ENCODE data around the gene SYT13.

DNA sequence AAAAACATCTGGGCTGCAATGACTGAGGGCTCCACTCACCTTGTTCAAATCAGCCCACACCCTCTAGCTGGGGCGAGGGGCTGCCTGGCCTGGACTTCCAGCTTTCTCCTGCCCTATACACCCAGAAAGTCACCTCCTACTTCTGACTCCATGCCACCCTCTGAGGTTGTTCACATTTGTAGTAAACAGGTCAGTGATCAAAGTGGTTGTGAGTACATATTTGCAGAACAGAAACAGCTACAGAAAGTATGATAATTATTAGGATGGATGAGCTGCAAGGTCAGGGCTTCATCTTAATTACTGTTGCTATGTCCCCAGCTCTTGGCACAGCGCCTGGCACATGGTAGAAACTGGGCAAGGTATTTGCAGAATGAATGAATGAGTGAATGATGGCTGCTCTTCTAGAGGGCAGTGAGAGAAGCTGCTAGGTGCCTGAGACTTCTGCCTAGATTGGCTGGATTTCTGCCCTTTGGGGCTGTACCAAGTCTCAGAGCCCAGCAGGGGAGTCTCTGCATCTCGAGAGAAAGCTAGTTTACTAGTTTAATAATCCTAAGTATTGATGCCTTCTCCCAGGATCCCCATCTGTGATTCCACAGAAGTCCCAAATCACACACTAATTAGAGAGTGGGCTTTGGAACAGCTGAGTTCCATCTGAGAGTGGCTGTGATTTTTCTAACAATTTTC lies 36.0 kb downstream of the SYT13 start:
- TF ChIP-seq, protein P1, sequence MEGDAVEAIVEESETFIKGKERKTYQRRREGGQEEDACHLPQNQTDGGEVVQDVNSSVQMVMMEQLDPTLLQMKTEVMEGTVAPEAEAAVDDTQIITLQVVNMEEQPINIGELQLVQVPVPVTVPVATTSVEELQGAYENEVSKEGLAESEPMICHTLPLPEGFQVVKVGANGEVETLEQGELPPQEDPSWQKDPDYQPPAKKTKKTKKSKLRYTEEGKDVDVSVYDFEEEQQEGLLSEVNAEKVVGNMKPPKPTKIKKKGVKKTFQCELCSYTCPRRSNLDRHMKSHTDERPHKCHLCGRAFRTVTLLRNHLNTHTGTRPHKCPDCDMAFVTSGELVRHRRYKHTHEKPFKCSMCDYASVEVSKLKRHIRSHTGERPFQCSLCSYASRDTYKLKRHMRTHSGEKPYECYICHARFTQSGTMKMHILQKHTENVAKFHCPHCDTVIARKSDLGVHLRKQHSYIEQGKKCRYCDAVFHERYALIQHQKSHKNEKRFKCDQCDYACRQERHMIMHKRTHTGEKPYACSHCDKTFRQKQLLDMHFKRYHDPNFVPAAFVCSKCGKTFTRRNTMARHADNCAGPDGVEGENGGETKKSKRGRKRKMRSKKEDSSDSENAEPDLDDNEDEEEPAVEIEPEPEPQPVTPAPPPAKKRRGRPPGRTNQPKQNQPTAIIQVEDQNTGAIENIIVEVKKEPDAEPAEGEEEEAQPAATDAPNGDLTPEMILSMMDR (IDR thresholded peaks at IDR 0.05; ENCODE audit: borderline replicate concordance, extremely low read depth, low read length, poor library complexity, severe bottlenecking), result no peak
- no peak for TF ChIP-seq EZH2 (IDR thresholded peaks at IDR 0.05; ENCODE audit: borderline replicate concordance, low read depth, low read length, severe bottlenecking)

Measured in DND-41 (cell line).